ENCODE data around the gene CDH23.

- no peak for TF ChIP-seq CTCF (conservative IDR thresholded peaks at IDR 0.05; ENCODE audit: low read length)
- TF ChIP-seq EZH2phosphoT487 (IDR thresholded peaks at IDR 0.05; ENCODE audit: borderline replicate concordance): no peak
These were observed 366.8 kb downstream of the CDH23 start for GRCh38 chr10:71763352-71764127.

Measured in Loucy (cell line).